K562 (cell line): ENCODE measurements around the gene SDCCAG8. TPM values are rescaled to one million over a fixed set of nuclear protein-coding genes. Genes with fewer than 3 reads are reported as not detected.

Source experiments
- ATAC-seq: fragments of 200-7000 bp; cut with Tn5 transposase; 3 replicates; pipeline ENCODE4 v1.9.1; 2020; ENCODE audit warnings: moderate library complexity
- BruUV-seq: library from RNA; stranded (reverse); fragments of 400-500 nt; replicated peaks from 2 replicates; lab custom pipeline; 2021; lab: Mats Ljungman, UMichigan
- CTCF ChIA-PET: fragments of 300-600 bp; formaldehyde crosslinking; extraction: SDS; loops from one replicate; lab custom pipeline; 2021; ENCODE audit warnings: low intra/inter-chr PET ratio; lab: Yijun Ruan, JAX
- POLR2A ChIA-PET: fragments of 300-600, 350-650 bp; sonication (Branson Sonifier 250); formaldehyde crosslinking; extraction: SDS; loops from one replicate; lab custom pipeline; 2021; ENCODE audit warnings: antibody characterized with exemption, inconsistent platforms; lab: Yijun Ruan, JAX
- DNase-seq, 4 experiments: peaks; one replicate each; pipeline versions ENCODE4 v3.0.0 to v3.0.0-alpha.2; 2011 to 2018; ENCODE audit warnings: low spot score in 3 of 4, mixed read lengths in 3 of 4; ENCODE audit errors: extremely low read depth in 1 of 4
- FAIRE-seq: peaks from 2 replicates; lab custom pipeline; 2011; peaks lifted over from hg19 to GRCh38; lab: Jason Lieb, UNC
- H2AFZ ChIP-seq: 2 replicates; pipeline ENCODE4 v1.6.0; 2011; ENCODE audit warnings: low read depth, low read length, control low read depth, inconsistent platforms
- H3K27ac ChIP-seq: fragments of 200-600 bp; 3 replicates; pipeline ENCODE4 v1.8.0; 2011; ENCODE audit warnings: low read depth, mild to moderate bottlenecking, control low read depth, inconsistent platforms, low read length, moderate library complexity, mixed read lengths; ENCODE audit errors: extremely low read depth
- H3K27me3 ChIP-seq, 2 experiments: fragments of 300-600 bp in 1 of 2; 2 replicates in 1 of 2; 3 replicates in 1 of 2; pipeline versions ENCODE4 v1.6.0 to v1.8.0; 2011; ENCODE audit warnings: inconsistent platforms in 2 of 2, low read length in 2 of 2, mild to moderate bottlenecking in 1 of 2, mixed read lengths in 1 of 2, moderate library complexity in 1 of 2; ENCODE audit not compliant: control insufficient read depth in 2 of 2, insufficient read depth in 2 of 2
- H3K36me3 ChIP-seq: fragments of 300-600 bp; 3 replicates; pipeline ENCODE4 v1.8.0; 2011; ENCODE audit warnings: mild to moderate bottlenecking, low read length, inconsistent platforms; ENCODE audit not compliant: control insufficient read depth, insufficient read depth
- H3K4me1 ChIP-seq, 2 experiments: fragments of 200-600 bp in 1 of 2; replicated peaks in 1 of 2; 2 replicates in 1 of 2; 3 replicates in 1 of 2; pipeline versions ENCODE4 v1.5.1 to v1.8.0; 2011; ENCODE audit warnings: inconsistent platforms in 2 of 2, low read length in 2 of 2, mild to moderate bottlenecking in 1 of 2, mixed read lengths in 1 of 2, moderate library complexity in 1 of 2; ENCODE audit not compliant: control insufficient read depth in 2 of 2, insufficient read depth in 2 of 2
- H3K4me2 ChIP-seq: 2 replicates; pipeline ENCODE4 v1.6.1; 2011; ENCODE audit warnings: low read length, control low read depth, inconsistent platforms, mixed read lengths; ENCODE audit not compliant: insufficient read depth
- H3K4me3 ChIP-seq: fragments of 200-600 bp; sonication (generic), shearing (Covaris generic); 2 replicates; pipeline ENCODE4 v1.5.1; 2016; ENCODE audit warnings: control low read depth, inconsistent platforms
- H3K79me2 ChIP-seq: fragments of 200-600 bp; 3 replicates; pipeline ENCODE4 v1.8.0; 2011; ENCODE audit warnings: low read length, inconsistent platforms; ENCODE audit not compliant: control insufficient read depth, insufficient read depth
- H3K9ac ChIP-seq, 2 experiments: 2 replicates each; pipeline versions ENCODE4 v1.6.0 to v1.6.1; 2011; ENCODE audit warnings: low read depth in 2 of 2, low read length in 2 of 2, control low read depth in 1 of 2, inconsistent platforms in 1 of 2, mild to moderate bottlenecking in 1 of 2, mixed read lengths in 1 of 2; ENCODE audit not compliant: insufficient read depth in 1 of 2
- H3K9me1 ChIP-seq: one replicate; pipeline ENCODE4 v1.6.0; 2011; ENCODE audit warnings: inconsistent platforms, mild to moderate bottlenecking, low read length, moderate library complexity; ENCODE audit not compliant: control insufficient read depth, insufficient read depth
- H3K9me3 ChIP-seq: replicated peaks from 2 replicates; pipeline ENCODE4 v1.5.1; 2011; ENCODE audit warnings: low read depth, low read length, inconsistent platforms; ENCODE audit not compliant: control insufficient read depth, insufficient read depth
- H4K20me1 ChIP-seq: replicated peaks from 2 replicates; pipeline ENCODE4 v1.6.1; 2011; ENCODE audit warnings: low read length, inconsistent platforms, mixed read lengths; ENCODE audit not compliant: control insufficient read depth, insufficient read depth
- ARID1B ChIP-seq: fragments of 450-650 bp; IDR thresholded peaks from 2 replicates; pipeline ENCODE4 v1.6.1; 2016; ENCODE audit warnings: antibody characterized with exemption, mild to moderate bottlenecking, inconsistent platforms
- ATF7 ChIP-seq: fragments of 450-650 bp; IDR thresholded peaks from 2 replicates; pipeline ENCODE4 v1.7.1; 2014; ENCODE audit warnings: mild to moderate bottlenecking, moderate library complexity
- BCL6 ChIP-seq: fragments of 250-450 bp; sonication (Bioruptor Pico); IDR thresholded peaks from 2 replicates; pipeline ENCODE4 v1.4.0; 2020
- BDP1 ChIP-seq: IDR thresholded peaks from 3 replicates; pipeline ENCODE4 v1.6.1; 2011; ENCODE audit not compliant: insufficient read length, insufficient read depth
- FUS ChIP-seq: fragments of 200-400 bp; formaldehyde crosslinking; optimal IDR thresholded peaks from 2 replicates; pipeline ENCODE3; 2017; ENCODE audit warnings: low read depth, low read length
- HCFC1 ChIP-seq: IDR thresholded peaks from 2 replicates; pipeline ENCODE4 v1.6.1; 2012; ENCODE audit warnings: low read depth, low read length, improper control_type of control experiment
- HDAC6 ChIP-seq: IDR thresholded peaks from 2 replicates; pipeline ENCODE4 v1.6.1; 2012; ENCODE audit warnings: low read depth, mild to moderate bottlenecking, control low read depth, inconsistent platforms, low read length, moderate library complexity
- IRF2 ChIP-seq: sonication (generic); formaldehyde crosslinking; IDR thresholded peaks from 2 replicates; pipeline ENCODE4 v1.8.1; 2022; ENCODE audit warnings: mild to moderate bottlenecking, missing genetic modification reagents
- MBD2 ChIP-seq: sonication (generic); IDR thresholded peaks from 2 replicates; pipeline ENCODE4 v1.6.1; 2016; ENCODE audit warnings: low read depth, borderline replicate concordance
- NFRKB ChIP-seq: fragments of 450-650 bp; IDR thresholded peaks from 2 replicates; pipeline ENCODE4 v1.6.1; 2016; ENCODE audit warnings: low read depth
- RAD51 ChIP-seq: fragments of 450-650 bp; IDR thresholded peaks from 2 replicates; pipeline ENCODE4 v1.7.1; 2016; ENCODE audit warnings: low read depth, mild to moderate bottlenecking, borderline replicate concordance
- TCF7L2 ChIP-seq: fragments of 150-350 bp; IDR thresholded peaks from 2 replicates; pipeline ENCODE4 v1.6.1; 2016; ENCODE audit warnings: low read depth, mild to moderate bottlenecking, low read length, moderate library complexity
- ZNF24 ChIP-seq: fragments of 450-650 bp; IDR thresholded peaks from 2 replicates; pipeline ENCODE4 v1.6.1; 2016
- ZNF280B ChIP-seq: fragments of 250-450 bp; sonication (Bioruptor Pico); IDR thresholded peaks from 2 replicates; pipeline ENCODE4 v1.5.1; 2021; ENCODE audit warnings: mild to moderate bottlenecking
- ZNF583 ChIP-seq: fragments of 250-450 bp; sonication (Bioruptor Pico); IDR thresholded peaks from 2 replicates; pipeline ENCODE4 v1.4.0; 2020
- ZNF707 ChIP-seq: fragments of 250-450 bp; sonication (Bioruptor Pico); conservative IDR thresholded peaks from 2 replicates; pipeline ENCODE4 v1.8.0; 2022; ENCODE audit warnings: inconsistent platforms, mild to moderate bottlenecking, moderate library complexity
- WGBS: fragments of 100-300 bp; shearing (Covaris generic); methylation state at CpG from one replicate; pipeline ENCODE4 v1.1.6; 2016; ENCODE audit warnings: low coverage, mixed read lengths; ENCODE audit not compliant: insufficient coverage; ENCODE audit errors: missing lambda C conversion rate; 5-methylcytosine and 5-hydroxymethylcytosine counted together
- in situ Hi-C: fragments of 300-500 bp; cut with MboI; formaldehyde crosslinking; loops from 4 replicates; pipeline ENCODE4 v1.15.0; 2018; ENCODE audit warnings: inconsistent platforms, mixed read lengths
- intact Hi-C: fragments of 100-400 bp; cut with micrococcal nuclease; formaldehyde crosslinking; loops from 2 replicates; pipeline ENCODE4 v1.14.2; 2022
- polyA plus RNA-seq, 8 experiments: library from polyadenylated mRNA; depleted of rRNA in 4 of 8; stranded (reverse) in 5 of 8; unstranded in 3 of 8; fragments of >200 nt; fragmentation: Nextera tagmentation in 2 of 8; fragmentation: Illumina TruSeq in 1 of 8; extraction: Ambion mirVana in 2 of 8; extraction: Trizol in 1 of 8; gene quantifications; 2 replicates each; pipeline versions ENCODE4 v1.2.1 to v1.2.3, GENCODE V29; 2011 to 2014; ENCODE audit warnings: inconsistent platforms in 1 of 8, missing spikeins in 1 of 8
- total RNA-seq, 7 experiments: library from RNA; depleted of rRNA in 6 of 7; stranded (reverse); fragments of >200 nt in 6 of 7; fragmentation: Illumina TruSeq in 2 of 7; extraction: Trizol in 2 of 7; gene quantifications; 2 replicates each; pipeline versions ENCODE4 v1.2.1 to v1.2.3, GENCODE V29; 2011 to 2021; ENCODE audit warnings: low replicate concordance in 1 of 7

Gene SDCCAG8
- total and polyA plus RNA-seq, 9 of the 15 experiments (the other 6 are each of a cell fraction or from before 2014, with no cell fraction given) = 17.9 to 36.7 (median 25.4) TPM

GRCh38 chr1:243272401-243272800 is 16.6 kb downstream of the SDCCAG8 start:
- no peaks in the 10 kb centered on the region for H3K27me3 ChIP-seq
- no peak for DNase-seq
- H3K9me3 ChIP-seq = no peaks in the 10 kb centered on the region
- ATAC-seq = no peak
- peaks cover 33% of the 10 kb centered on the region; the same call in 2 of the 3 replicates for H3K36me3 ChIP-seq
- H3K79me2 ChIP-seq = peaks cover 14% of the 10 kb centered on the region; the same call in 2 of the 3 replicates
- in situ Hi-C loops (no loop called here), intact Hi-C loops (no loop called here)
- H4K20me1 ChIP-seq = no peaks in the 10 kb centered on the region
- H2AFZ ChIP-seq = no peak overlapping the region
- no TSS peak for BruUV-seq
- H3K4me1 ChIP-seq = peaks cover 16 to 33% of the 10 kb centered on the region in 2 experiments
- H3K27ac ChIP-seq = no peak overlapping the region
- H3K9me1 ChIP-seq = no peaks in the 10 kb centered on the region
- TF ChIP-seq MBD2 (no peak), BDP1 (no peak)
- ChIA-PET CTCF (no interaction called here), POLR2A (interaction anchor here (1.1 to 2.2 kb wide), 2 partner anchors 14 to 17 kb away, joined by 3 to 7 read pairs; partner anchors contain the start of genes CEP170 and SDCCAG8)
- no peak overlapping the region for H3K9ac ChIP-seq
- no peak overlapping the region for H3K4me2 ChIP-seq
- FAIRE-seq = no peak
- H3K4me3 ChIP-seq = no peak overlapping the region

- no peak overlapping the region for H3K27ac ChIP-seq
- BruUV-seq = no TSS peak
- CTCF ChIA-PET = no interaction called here
- POLR2A ChIA-PET = interaction anchor here (2.2 kb wide), 1 partner anchor 18 kb away, joined by 7 read pairs; the partner anchor contains the start of genes CEP170 and SDCCAG8
- no peak overlapping the region for H2AFZ ChIP-seq
- DNase-seq (no peak), ATAC-seq (no peak), FAIRE-seq (no peak)
- no peaks in the 10 kb centered on the region for H4K20me1 ChIP-seq
- no peaks in the 10 kb centered on the region for H3K9me3 ChIP-seq
- H3K36me3 ChIP-seq = peaks cover 33% of the 10 kb centered on the region; the same call in 2 of the 3 replicates
- no peaks in the 10 kb centered on the region for H3K27me3 ChIP-seq
- H3K4me3 ChIP-seq = no peak overlapping the region
- no peak overlapping the region for H3K4me2 ChIP-seq
- intact Hi-C loops = no loop called here
- peaks cover 10% of the 10 kb centered on the region; the same call in 2 of the 3 replicates for H3K79me2 ChIP-seq
- in situ Hi-C loops = no loop called here
- H3K9me1 ChIP-seq = no peaks in the 10 kb centered on the region
- 96% methylated on average over 3 of the region's 3 CpGs for WGBS
- H3K4me1 ChIP-seq = peaks cover 15 to 22% of the 10 kb centered on the region in 2 experiments
- H3K9ac ChIP-seq = no peak overlapping the region
- TF ChIP-seq ZNF24 (no peak), ATF7 (no peak), TCF7L2 (no peak), ZNF707 (CRISPR knock-in tag) (no peak), BCL6 (CRISPR knock-in tag) (no peak), IRF2 (no peak), HDAC6 (no peak), HCFC1 (no peak), FUS (no peak), ARID1B (no peak), ZNF583 (no peak), NFRKB (no peak), ZNF280B (CRISPR knock-in tag) (no peak), RAD51 (no peak)
Measured at GRCh38 chr1:243273506-243273905, 17.7 kb downstream of the SDCCAG8 start.
